HepG2 (cell line): ENCODE measurements around the gene TM4SF18. TPM values are rescaled to one million over a fixed set of nuclear protein-coding genes. Genes with fewer than 3 reads are reported as not detected.

Source experiments
- ATAC-seq: fragments of 200-7000 bp; cut with Tn5 transposase; 3 replicates; pipeline ENCODE4 v1.9.1; 2020; ENCODE audit warnings: mild to moderate bottlenecking, moderate library complexity
- BruUV-seq: library from RNA; stranded (reverse); fragments of 400-500 nt; replicated peaks from 2 replicates; lab custom pipeline; 2021; lab: Mats Ljungman, UMichigan
- CTCF ChIA-PET: fragments of 300-600 bp; formaldehyde crosslinking; extraction: SDS; loops from one replicate; lab custom pipeline; 2021; ENCODE audit warnings: low total read pairs, inconsistent platforms, low intra/inter-chr PET ratio; lab: Yijun Ruan, JAX
- POLR2A ChIA-PET: fragments of 350-600 bp; sonication (Branson Sonifier 250); formaldehyde crosslinking; loops from one replicate; lab custom pipeline; 2020; ENCODE audit warnings: antibody characterized with exemption, inconsistent platforms; lab: Yijun Ruan, JAX
- DNase-seq: peaks from one replicate; pipeline ENCODE4 v3.0.0-alpha.2; 2015; ENCODE audit warnings: low spot score
- FAIRE-seq: peaks from 3 replicates; lab custom pipeline; 2011; peaks lifted over from hg19 to GRCh38; lab: Jason Lieb, UNC
- H2AFZ ChIP-seq: one replicate; pipeline ENCODE4 v1.6.1; 2011; ENCODE audit warnings: low read length, inconsistent platforms
- H3K27ac ChIP-seq: fragments of 300-600 bp; 3 replicates; pipeline ENCODE4 v1.8.0; 2011; ENCODE audit warnings: mixed run types, mild to moderate bottlenecking, mixed read lengths, low read length, inconsistent platforms; ENCODE audit not compliant: insufficient read depth; ENCODE audit errors: extremely low read length
- H3K27me3 ChIP-seq, 2 experiments: fragments of 200-600 bp in 1 of 2; 2 replicates in 1 of 2; 3 replicates in 1 of 2; pipeline versions ENCODE4 v1.6.0 to v1.8.0; 2011; ENCODE audit warnings: low read length in 2 of 2, mild to moderate bottlenecking in 2 of 2, moderate library complexity in 2 of 2, inconsistent platforms in 1 of 2; ENCODE audit not compliant: insufficient read depth in 2 of 2, control insufficient read depth in 1 of 2
- H3K36me3 ChIP-seq, 2 experiments: fragments of 200-600 bp in 1 of 2; replicated peaks in 1 of 2; 2 replicates in 1 of 2; 3 replicates in 1 of 2; pipeline versions ENCODE4 v1.5.1 to v1.8.0; 2011; ENCODE audit warnings: low read length in 2 of 2, inconsistent platforms in 1 of 2; ENCODE audit not compliant: insufficient read depth in 2 of 2, control insufficient read depth in 1 of 2
- H3K4me1 ChIP-seq: 2 replicates; pipeline ENCODE4 v1.5.1; 2012; ENCODE audit warnings: low read length, inconsistent platforms; ENCODE audit not compliant: insufficient read depth
- H3K4me2 ChIP-seq: 2 replicates; pipeline ENCODE4 v1.6.0; 2011; ENCODE audit warnings: low read depth, low read length, inconsistent platforms
- H3K4me3 ChIP-seq, 3 experiments: fragments of 200-600 bp in 1 of 3; sonication (generic), shearing (Covaris generic) in 1 of 3; replicated peaks in 1 of 3; 2 replicates each; pipeline ENCODE4 v1.5.1; 2011 to 2016; ENCODE audit warnings: low read length in 3 of 3, inconsistent platforms in 2 of 3, low read depth in 2 of 3, mild to moderate bottlenecking in 2 of 3, control low read depth in 1 of 3, mixed read lengths in 1 of 3; ENCODE audit not compliant: insufficient read depth in 1 of 3
- H3K79me2 ChIP-seq: one replicate; pipeline ENCODE4 v1.6.1; 2011; ENCODE audit warnings: low read length, inconsistent platforms; ENCODE audit not compliant: insufficient read depth
- H3K9ac ChIP-seq: 2 replicates; pipeline ENCODE4 v1.6.0; 2011; ENCODE audit warnings: mild to moderate bottlenecking, low read depth, low read length, inconsistent platforms; ENCODE audit not compliant: insufficient read depth
- H3K9me3 ChIP-seq: 2 replicates; pipeline ENCODE4 v1.5.1; 2012; ENCODE audit warnings: mild to moderate bottlenecking, low read length
- H4K20me1 ChIP-seq: 2 replicates; pipeline ENCODE4 v1.6.0; 2011; ENCODE audit warnings: inconsistent platforms, mild to moderate bottlenecking, low read length, moderate library complexity; ENCODE audit not compliant: insufficient read depth
- HMG20A ChIP-seq: IDR thresholded peaks from 2 replicates; pipeline ENCODE4 v1.6.1; 2016; ENCODE audit warnings: borderline replicate concordance
- KLF16 ChIP-seq, 2 experiments: sonication (generic) in 1 of 2; formaldehyde crosslinking in 1 of 2; IDR thresholded peaks; 2 replicates each; pipeline versions ENCODE4 v1.6.1 to v1.8.0; 2016 to 2023; ENCODE audit warnings: missing genetic modification reagents in 2 of 2, missing compliant biosample characterization in 1 of 2
- LCORL ChIP-seq, 2 experiments: fragments of 450-650 bp in 1 of 2; sonication (generic) in 1 of 2; formaldehyde crosslinking in 1 of 2; IDR thresholded peaks; 2 replicates each; pipeline versions ENCODE4 v1.5.0 to v1.6.1; 2017 to 2020; ENCODE audit warnings: antibody characterized with exemption in 1 of 2, missing genetic modification reagents in 1 of 2
- MYNN ChIP-seq: sonication (generic); formaldehyde crosslinking; IDR thresholded peaks from 2 replicates; pipeline ENCODE4 v1.4.0; 2020; ENCODE audit warnings: mild to moderate bottlenecking, low read depth, missing genetic modification reagents
- RFX5 ChIP-seq: IDR thresholded peaks from 2 replicates; pipeline ENCODE4 v1.6.1; 2011; ENCODE audit warnings: low read depth, low read length, improper control_type of control experiment
- ZMAT5 ChIP-seq: sonication (generic); formaldehyde crosslinking; IDR thresholded peaks from 2 replicates; pipeline ENCODE4 v1.5.0; 2020; ENCODE audit warnings: mild to moderate bottlenecking, low read depth, missing genetic modification reagents, borderline replicate concordance
- ZNF234 ChIP-seq: sonication (generic); formaldehyde crosslinking; conservative IDR thresholded peaks from 2 replicates; pipeline ENCODE4 v1.5.1; 2020; ENCODE audit warnings: mild to moderate bottlenecking, missing genetic modification reagents
- ZNF292 ChIP-seq: sonication (generic); formaldehyde crosslinking; IDR thresholded peaks from 2 replicates; pipeline ENCODE4 v1.8.1; 2022; ENCODE audit warnings: mild to moderate bottlenecking, low read depth, missing genetic modification reagents, borderline replicate concordance
- ZNF777 ChIP-seq: sonication (generic); formaldehyde crosslinking; IDR thresholded peaks from 2 replicates; pipeline ENCODE4 v1.4.0; 2020; ENCODE audit warnings: missing genetic modification reagents
- WGBS: methylation state at CpG from one replicate; pipeline ENCODE4 v1.1.6; 2017; ENCODE audit warnings: low lambda C conversion rate; 5-methylcytosine and 5-hydroxymethylcytosine counted together
- in situ Hi-C: cut with HindIII; loops from 2 replicates; pipeline ENCODE4 v1.10.0; 2017; ENCODE audit warnings: low pct_unique_long_range_greater_than_20kb; ENCODE audit not compliant: extremely low pct_ligation_motif_present
- intact Hi-C: fragments of 100-400 bp; cut with micrococcal nuclease; formaldehyde crosslinking; loops from one replicate; pipeline ENCODE4 v1.10.0; 2022; ENCODE audit not compliant: unreplicated experiment
- polyA plus RNA-seq, 8 experiments: library from polyadenylated mRNA; depleted of rRNA in 3 of 8; stranded (reverse) in 7 of 8; unstranded in 1 of 8; fragments of >200 nt; fragmentation: Illumina TruSeq in 4 of 8; extraction: Trizol in 4 of 8; gene quantifications; 2 replicates each; pipeline versions ENCODE4 v1.2.1 to v1.2.3, GENCODE V29; 2011 to 2016; ENCODE audit warnings: low read depth in 4 of 8, missing spikeins in 1 of 8, mixed read lengths in 1 of 8; ENCODE audit not compliant: insufficient read depth in 1 of 8
- total RNA-seq, 5 experiments: library from RNA; depleted of rRNA; stranded (reverse); fragments of >200 nt; fragmentation: Illumina TruSeq; extraction: Trizol; gene quantifications; 2 replicates each; pipeline ENCODE4 v1.2.3, GENCODE V29; 2016; ENCODE audit warnings: low read depth in 1 of 5
- TF ChIP-seq, protein P1 (sequence below): sonication (generic); formaldehyde crosslinking; IDR thresholded peaks from 2 replicates; pipeline ENCODE4 v1.5.1; 2020; ENCODE audit warnings: mild to moderate bottlenecking, missing genetic modification reagents, moderate library complexity

TM4SF18 gene
- total and polyA plus RNA-seq, 2 of the 13 experiments (the other 11 are each of a cell fraction or from before 2014, with no cell fraction given) = 0.15 TPM; not detected in 1

DNA sequence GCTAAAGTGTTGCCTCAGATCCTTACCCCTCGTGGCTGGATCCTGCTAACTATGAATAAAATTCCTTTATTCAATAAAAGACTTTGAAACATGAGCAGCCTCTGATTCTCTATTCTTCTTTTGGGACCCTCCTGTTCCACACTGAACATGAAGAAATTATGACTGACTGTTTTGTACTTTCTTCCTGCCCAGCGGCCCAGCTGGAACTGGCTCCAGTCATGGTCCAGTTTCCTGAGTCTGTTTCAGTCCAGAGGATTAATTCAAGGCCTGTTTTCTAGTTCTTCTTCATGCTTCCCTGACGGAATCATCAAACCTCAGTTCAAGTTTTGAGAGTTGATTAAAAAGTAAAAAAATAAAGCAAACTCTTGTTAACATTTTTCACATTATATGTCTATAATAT is 59.2 kb downstream of the TM4SF18 start:
- in situ Hi-C loops (loop anchor here (5.0 kb wide), 2 partner anchors 157 to 317 kb away; no protein-coding TSS in a partner anchor), intact Hi-C loops (loop anchor here (10.0 kb wide), 1 partner anchor 211 kb away; no protein-coding TSS in a partner anchor)
- H3K27ac ChIP-seq = no peak overlapping the region
- H3K79me2 ChIP-seq = no peaks in the 10 kb centered on the region
- H3K9me3 ChIP-seq = no peaks in the 10 kb centered on the region
- no TSS peak for BruUV-seq
- no peak for TF ChIP-seq RFX5
- no peak for TF ChIP-seq MYNN
- TF ChIP-seq ZNF777 (CRISPR knock-in tag) = no peak
- TF ChIP-seq HMG20A = no peak
- TF ChIP-seq ZMAT5 (CRISPR knock-in tag) = no peak
- TF ChIP-seq ZNF292 (CRISPR knock-in tag) = no peak
- no peak for TF ChIP-seq ZNF234 (CRISPR knock-in tag)
- TF ChIP-seq, protein P1, sequence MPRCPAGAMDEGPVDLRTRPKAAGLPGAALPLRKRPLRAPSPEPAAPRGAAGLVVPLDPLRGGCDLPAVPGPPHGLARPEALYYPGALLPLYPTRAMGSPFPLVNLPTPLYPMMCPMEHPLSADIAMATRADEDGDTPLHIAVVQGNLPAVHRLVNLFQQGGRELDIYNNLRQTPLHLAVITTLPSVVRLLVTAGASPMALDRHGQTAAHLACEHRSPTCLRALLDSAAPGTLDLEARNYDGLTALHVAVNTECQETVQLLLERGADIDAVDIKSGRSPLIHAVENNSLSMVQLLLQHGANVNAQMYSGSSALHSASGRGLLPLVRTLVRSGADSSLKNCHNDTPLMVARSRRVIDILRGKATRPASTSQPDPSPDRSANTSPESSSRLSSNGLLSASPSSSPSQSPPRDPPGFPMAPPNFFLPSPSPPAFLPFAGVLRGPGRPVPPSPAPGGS = no peak
- no peak for TF ChIP-seq KLF16 (CRISPR knock-in tag; IDR thresholded peaks at IDR 0.05)
- TF ChIP-seq LCORL (IDR thresholded peaks at IDR 0.05) = no peak
- TF ChIP-seq LCORL (CRISPR knock-in tag; IDR thresholded peaks at IDR 0.05) = no peak
- no peaks in the 10 kb centered on the region for H3K36me3 ChIP-seq
- ATAC-seq (no peak), DNase-seq (no peak), FAIRE-seq (no peak)
- POLR2A ChIA-PET = no interaction called here
- WGBS = 93% methylated on average over 3 of the region's 3 CpGs
- H3K9ac ChIP-seq = no peak overlapping the region
- no peaks in the 10 kb centered on the region for H3K27me3 ChIP-seq
- CTCF ChIA-PET = interaction anchor here (6.4 kb wide), 1 partner anchor 153 kb away, joined by 123 read pairs; no protein-coding TSS in a partner anchor
- no peak overlapping the region for H3K4me2 ChIP-seq
- no peak overlapping the region for H2AFZ ChIP-seq
- no peak overlapping the region for H3K4me3 ChIP-seq
- peaks cover 44% of the 10 kb centered on the region for H3K4me1 ChIP-seq
- H4K20me1 ChIP-seq = no peaks in the 10 kb centered on the region
